H1 (cell line): ENCODE measurements around the gene IQGAP1.

ENCODE experiments used
- ATF2 ChIP-seq: IDR thresholded peaks from 2 replicates; pipeline ENCODE4 v1.6.1; 2012; ENCODE audit warnings: low read length, inconsistent platforms
- BRCA1 ChIP-seq: IDR thresholded peaks from 2 replicates; pipeline ENCODE4 v1.6.1; 2012; ENCODE audit warnings: low read depth, low read length, improper control_type of control experiment
- CBX8 ChIP-seq: fragments of 300-800, 300-1000 bp; sonication (generic); IDR thresholded peaks from 2 replicates; pipeline ENCODE4 v1.7.1; 2016; ENCODE audit warnings: low read depth, low read length, borderline replicate concordance
- CTCF ChIP-seq, 3 experiments: IDR thresholded peaks; 1 replicate in 2 of 3; 2 replicates in 1 of 3; pipeline versions ENCODE4 v1.5.1 to v1.6.1; 2011; ENCODE audit warnings: low read length in 3 of 3, mild to moderate bottlenecking in 3 of 3, inconsistent platforms in 2 of 3, low read depth in 1 of 3, moderate library complexity in 1 of 3; ENCODE audit not compliant: insufficient read depth in 1 of 3; ENCODE audit errors: control extremely low read depth in 1 of 3
- EGR1 ChIP-seq: IDR thresholded peaks from 2 replicates; pipeline ENCODE4 v1.6.1; 2011; ENCODE audit warnings: low read depth, low read length, borderline replicate concordance
- EP300 ChIP-seq, 2 experiments: IDR thresholded peaks; 1 replicate in 1 of 2; 2 replicates in 1 of 2; pipeline ENCODE4 v1.6.1; 2011 to 2012; ENCODE audit warnings: low read depth in 2 of 2, low read length in 2 of 2, mild to moderate bottlenecking in 2 of 2, borderline replicate concordance in 1 of 2, inconsistent platforms in 1 of 2, moderate library complexity in 1 of 2
- EZH2 ChIP-seq: fragments of 200-600 bp; sonication (generic); IDR thresholded peaks from 2 replicates; pipeline ENCODE4 v1.7.1; 2012; ENCODE audit warnings: low read depth, mild to moderate bottlenecking, moderate library complexity, low read length, inconsistent platforms; ENCODE audit not compliant: severe bottlenecking
- HDAC6 ChIP-seq: IDR thresholded peaks from one replicate; pipeline ENCODE4 v1.7.1; 2012; ENCODE audit warnings: low read depth, mild to moderate bottlenecking, inconsistent platforms, low read length, moderate library complexity
- MAFK ChIP-seq: IDR thresholded peaks from 2 replicates; pipeline ENCODE4 v1.6.1; 2012; ENCODE audit warnings: low read depth, mild to moderate bottlenecking, improper control_type of control experiment, low read length
- POLR2AphosphoS5 ChIP-seq: IDR thresholded peaks from 2 replicates; pipeline ENCODE4 v1.6.1; 2011; ENCODE audit warnings: low read depth, low read length
- POU5F1 ChIP-seq: IDR thresholded peaks from 2 replicates; pipeline ENCODE4 v1.6.1; 2011; ENCODE audit warnings: low read depth, mild to moderate bottlenecking, low read length, moderate library complexity
- SP1 ChIP-seq: IDR thresholded peaks from 2 replicates; pipeline ENCODE4 v1.6.1; 2011; ENCODE audit warnings: low read depth, low read length
- TBP ChIP-seq: IDR thresholded peaks from 2 replicates; pipeline ENCODE4 v1.6.1; 2011; ENCODE audit warnings: low read depth, low read length, improper control_type of control experiment
- USF2 ChIP-seq: IDR thresholded peaks from 2 replicates; pipeline ENCODE4 v1.6.1; 2011; ENCODE audit warnings: low read length, improper control_type of control experiment

- TF ChIP-seq CBX8 (no peak), CTCF (IDR thresholded peaks at IDR 0.05; ENCODE audit: control extremely low read depth in 1 of 3, insufficient read depth in 1 of 3, low read depth in 1 of 3, low read length in 3 of 3) (no peak), EP300 (IDR thresholded peaks at IDR 0.05; ENCODE audit: borderline replicate concordance in 1 of 2, low read depth in 2 of 2, low read length in 2 of 2) (no peak), POU5F1 (no peak), MAFK (no peak), BRCA1 (no peak), EZH2 (no peak), EGR1 (no peak), HDAC6 (no peak), ATF2 (no peak), USF2 (no peak), SP1 (no peak), TBP (no peak), POLR2AphosphoS5 (no peak)
Observed at GRCh38 chr15:90539789-90540188, 151.7 kb downstream of the IQGAP1 start.
